Lower leg skin (tissue), 4 donors: ENCODE results near the gene DNAJC10. TPM values are rescaled to one million over a fixed set of nuclear protein-coding genes. Genes with fewer than 3 reads are reported as not detected.
"Not testable (repeated sequence)": the region's sequence is repeated elsewhere in the genome, so short reads cannot be mapped to it uniquely, and the experiment has no call there.

ENCODE experiments used
- DNase-seq, 2 donors: peaks; one replicate each; pipeline ENCODE4 v3.0.0-alpha.2; 2019; ENCODE audit warnings: low spot score in 2 of 2
- H3K4me3 ChIP-seq: fragments of 200-600 bp; sonication (generic); 2 replicates; pipeline ENCODE4 v1.5.1; 2017; ENCODE audit warnings: mild to moderate bottlenecking, low read depth; ENCODE audit not compliant: poor library complexity, severe bottlenecking
- CTCF ChIP-seq, 3 donors: fragments of 450-650 bp; IDR thresholded peaks; one replicate each; pipeline ENCODE4 v1.5.1; 2016; ENCODE audit warnings: antibody characterized with exemption in 3 of 3, mild to moderate bottlenecking in 3 of 3, moderate library complexity in 2 of 3
- POLR2A ChIP-seq, 2 donors: fragments of 450-650 bp; IDR thresholded peaks; one replicate each; pipeline ENCODE4 v1.6.1; 2016 to 2017; ENCODE audit warnings: antibody characterized with exemption in 2 of 2, mild to moderate bottlenecking in 1 of 2, moderate library complexity in 1 of 2
- WGBS, 2 donors: methylation state at CpG; one replicate each; pipeline ENCODE4 v1.1.5; 2018; 5-methylcytosine and 5-hydroxymethylcytosine counted together
- intact Hi-C: fragments of 100-400 bp; cut with DNase I; formaldehyde crosslinking; loops from one replicate; pipeline ENCODE4 v1.15.0; 2023; ENCODE audit warnings: low total_unique reads
- total RNA-seq, 4 donors: library from RNA; depleted of rRNA; stranded (reverse); fragments of >200 nt; gene quantifications; one replicate each; pipeline ENCODE4 v1.1.0, GENCODE V29; 2016

DNAJC10 gene
- total RNA-seq, 4 donors from 2014 or later, result 13.3 to 29.2 (median 18.9) TPM

GRCh38 chr2:182717416-182717815 is 1.4 kb downstream of the DNAJC10 start:
- no peak overlapping the region for H3K4me3 ChIP-seq
- TF ChIP-seq POLR2A (IDR thresholded peaks at IDR 0.05) (no peak), CTCF (IDR thresholded peaks at IDR 0.05) (no peak)
- intact Hi-C loops, result no loop called here
- DNase-seq, result no peak
- WGBS, 2 donors, result 41 to 46% methylated on average over 2 of the region's 2 CpGs

GRCh38 chr2:182717816-182718215 is 1.8 kb downstream of the DNAJC10 start:
- TF ChIP-seq CTCF (IDR thresholded peaks at IDR 0.05) (no peak), POLR2A (IDR thresholded peaks at IDR 0.05) (no peak)

GRCh38 chr2:182718459-182718858 is 2.4 kb downstream of the DNAJC10 start:
- no peak overlapping the region for H3K4me3 ChIP-seq
- 68 to 80% methylated on average over 4 of the region's 4 CpGs for WGBS, 2 donors
- no peak for DNase-seq
- TF ChIP-seq POLR2A (IDR thresholded peaks at IDR 0.05) (no peak), CTCF (IDR thresholded peaks at IDR 0.05) (no peak)
- intact Hi-C loops, result no loop called here

More at GRCh38 chr2:182717816-182718215, 1.8 kb downstream of the DNAJC10 start:
- intact Hi-C loops, result no loop called here
- DNase-seq, result no peak
- H3K4me3 ChIP-seq, result no peak overlapping the region

- DNase-seq, H3K4me3 ChIP-seq, intact Hi-C loops: not testable (repeated sequence)
- 93 to 97% methylated on average over 8 of the region's 8 CpGs for WGBS, 2 donors
Observed at GRCh38 chr2:182719116-182719515, 3.1 kb downstream of the DNAJC10 start.

- TF ChIP-seq CTCF (IDR thresholded peaks at IDR 0.05) (no peak), POLR2A (IDR thresholded peaks at IDR 0.05) (no peak)
- no peak overlapping the region for H3K4me3 ChIP-seq
- WGBS, 2 donors, result 78 to 79% methylated on average over 3 of the region's 3 CpGs
- intact Hi-C loops, result no loop called here
- no peak for DNase-seq
Observed at GRCh38 chr2:182724656-182725055, 8.6 kb downstream of the DNAJC10 start.

GRCh38 chr2:182726473-182726872 is 10.4 kb downstream of the DNAJC10 start:
- H3K4me3 ChIP-seq, result no peak overlapping the region
- no peak for TF ChIP-seq POLR2A (IDR thresholded peaks at IDR 0.05)
- no peak for TF ChIP-seq CTCF (IDR thresholded peaks at IDR 0.05)
- no peak for DNase-seq
- 90 to 93% methylated on average over 3 of the region's 3 CpGs for WGBS, 2 donors
- intact Hi-C loops, result no loop called here
